ENCODE results near the gene NDUFA11.

DNA sequence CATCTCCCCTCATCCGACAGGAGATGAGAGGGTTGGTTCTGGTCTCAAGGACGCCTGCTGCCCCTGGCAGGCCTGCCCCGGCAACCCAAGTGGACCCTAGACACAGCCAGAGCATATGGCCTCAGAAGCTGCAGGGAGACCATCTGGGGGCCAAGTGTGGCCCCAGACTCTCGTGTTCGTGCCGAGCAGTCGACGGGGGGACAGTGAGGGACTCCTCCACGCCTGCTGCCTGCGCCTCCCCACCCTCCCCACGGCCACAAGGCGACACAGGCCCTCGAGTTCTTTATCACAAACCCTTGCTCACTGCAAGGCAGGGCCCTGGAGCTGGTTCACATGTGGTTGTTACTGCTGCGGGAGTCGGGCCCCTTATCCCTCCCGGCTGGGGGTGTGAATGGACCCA, 19.8 kb upstream of the NDUFA11 start:
- TF ChIP-seq CTCF (IDR thresholded peaks at IDR 0.05; ENCODE audit: low read depth, low read length, poor library complexity, severe bottlenecking) (no peak), EZH2phosphoT487 (IDR thresholded peaks at IDR 0.05; ENCODE audit: borderline replicate concordance, low read length) (no peak)

Data from DOHH2 (cell line).